ENCODE results near the gene FMO3.
A peak's percentile ranks its signal among the peaks of the same experiment; 100 is the strongest.

FMO3 gene

GRCh38 chr1:171141688-171142415 lies 51.1 kb downstream of the FMO3 start:
- TF ChIP-seq, protein P1, sequence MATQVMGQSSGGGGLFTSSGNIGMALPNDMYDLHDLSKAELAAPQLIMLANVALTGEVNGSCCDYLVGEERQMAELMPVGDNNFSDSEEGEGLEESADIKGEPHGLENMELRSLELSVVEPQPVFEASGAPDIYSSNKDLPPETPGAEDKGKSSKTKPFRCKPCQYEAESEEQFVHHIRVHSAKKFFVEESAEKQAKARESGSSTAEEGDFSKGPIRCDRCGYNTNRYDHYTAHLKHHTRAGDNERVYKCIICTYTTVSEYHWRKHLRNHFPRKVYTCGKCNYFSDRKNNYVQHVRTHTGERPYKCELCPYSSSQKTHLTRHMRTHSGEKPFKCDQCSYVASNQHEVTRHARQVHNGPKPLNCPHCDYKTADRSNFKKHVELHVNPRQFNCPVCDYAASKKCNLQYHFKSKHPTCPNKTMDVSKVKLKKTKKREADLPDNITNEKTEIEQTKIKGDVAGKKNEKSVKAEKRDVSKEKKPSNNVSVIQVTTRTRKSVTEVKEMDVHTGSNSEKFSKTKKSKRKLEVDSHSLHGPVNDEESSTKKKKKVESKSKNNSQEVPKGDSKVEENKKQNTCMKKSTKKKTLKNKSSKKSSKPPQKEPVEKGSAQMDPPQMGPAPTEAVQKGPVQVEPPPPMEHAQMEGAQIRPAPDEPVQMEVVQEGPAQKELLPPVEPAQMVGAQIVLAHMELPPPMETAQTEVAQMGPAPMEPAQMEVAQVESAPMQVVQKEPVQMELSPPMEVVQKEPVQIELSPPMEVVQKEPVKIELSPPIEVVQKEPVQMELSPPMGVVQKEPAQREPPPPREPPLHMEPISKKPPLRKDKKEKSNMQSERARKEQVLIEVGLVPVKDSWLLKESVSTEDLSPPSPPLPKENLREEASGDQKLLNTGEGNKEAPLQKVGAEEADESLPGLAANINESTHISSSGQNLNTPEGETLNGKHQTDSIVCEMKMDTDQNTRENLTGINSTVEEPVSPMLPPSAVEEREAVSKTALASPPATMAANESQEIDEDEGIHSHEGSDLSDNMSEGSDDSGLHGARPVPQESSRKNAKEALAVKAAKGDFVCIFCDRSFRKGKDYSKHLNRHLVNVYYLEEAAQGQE (IDR thresholded peaks at IDR 0.05; ENCODE audit: insufficient read depth in 1 of 2, low read depth in 2 of 2, low read length in 2 of 2) = no peak; a peak in 1 of 4 replicates
- TF ChIP-seq SIN3A (IDR thresholded peaks at IDR 0.05; ENCODE audit: borderline replicate concordance, insufficient read depth, low read length) (peak; percentile 44; the same call in 1 of the 2 replicates), FOXP2 (optimal IDR thresholded peaks at IDR 0.05; ENCODE audit: borderline replicate concordance, extremely low read depth, extremely low read length, insufficient read depth) (peak; percentile 45)

DNA sequence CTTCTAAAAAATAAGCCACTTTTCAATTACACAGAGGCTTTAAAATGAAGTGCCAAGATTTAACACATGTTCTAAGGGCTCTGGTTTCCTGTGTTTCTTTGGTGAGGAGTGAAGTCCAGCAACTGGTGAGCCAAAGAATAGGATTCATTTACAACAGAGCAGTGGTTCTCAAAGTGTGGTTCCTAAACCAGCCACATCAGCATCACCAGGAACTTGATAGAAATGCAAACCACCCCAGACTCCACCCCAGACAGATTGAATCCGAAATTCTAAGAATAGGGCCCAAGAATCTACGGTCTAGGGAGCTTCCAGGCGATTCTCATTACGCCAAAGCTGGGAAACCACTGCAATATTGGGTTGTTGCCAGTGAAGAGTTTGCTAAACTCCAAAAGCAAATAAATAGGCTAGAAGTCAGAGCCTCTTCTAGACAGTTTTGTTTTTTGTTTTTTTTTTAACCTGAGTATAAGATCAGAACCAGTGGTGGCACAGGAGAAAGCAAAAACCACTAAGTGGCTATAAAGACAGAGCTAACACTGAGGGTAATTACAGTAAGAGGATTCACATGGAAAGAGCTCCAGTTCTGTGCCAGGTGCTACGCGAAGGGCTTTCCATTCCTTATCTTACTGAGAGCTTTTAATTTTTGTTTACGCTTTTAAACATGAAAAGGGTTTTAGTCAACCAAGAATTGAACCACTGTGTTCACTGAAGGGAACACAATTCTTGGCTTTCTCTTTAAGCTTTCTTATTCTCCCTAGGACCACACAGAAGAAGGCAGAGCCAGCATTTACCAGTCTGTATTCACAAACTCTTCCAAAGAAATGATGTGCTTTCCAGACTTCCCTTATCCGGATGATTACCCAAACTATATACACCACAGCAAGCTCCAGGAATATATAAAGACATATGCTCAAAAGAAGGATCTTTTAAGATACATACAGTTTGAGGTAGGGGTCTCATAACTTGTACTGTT lies 52.0 kb downstream of the FMO3 start:
- TF ChIP-seq, protein P1 (IDR thresholded peaks at IDR 0.05; ENCODE audit: insufficient read depth in 1 of 2, low read depth in 2 of 2, low read length in 2 of 2) = no peak
- TF ChIP-seq SIN3A (IDR thresholded peaks at IDR 0.05; ENCODE audit: borderline replicate concordance, insufficient read depth, low read length) = no peak
- TF ChIP-seq POLR2AphosphoS5 (IDR thresholded peaks at IDR 0.05; ENCODE audit: low read depth, low read length) = no peak
- no peak for TF ChIP-seq TAF1 (IDR thresholded peaks at IDR 0.05; ENCODE audit: borderline replicate concordance, insufficient read depth, low read length)
- no peak for TF ChIP-seq FOXP2 (optimal IDR thresholded peaks at IDR 0.05; ENCODE audit: borderline replicate concordance, extremely low read depth, extremely low read length, insufficient read depth)

- TF ChIP-seq TAF1 (IDR thresholded peaks at IDR 0.05; ENCODE audit: borderline replicate concordance, insufficient read depth, low read length) = no peak
- TF ChIP-seq FOXP2 (optimal IDR thresholded peaks at IDR 0.05; ENCODE audit: borderline replicate concordance, extremely low read depth, extremely low read length, insufficient read depth) = no peak
- no peak for TF ChIP-seq SIN3A (IDR thresholded peaks at IDR 0.05; ENCODE audit: borderline replicate concordance, insufficient read depth, low read length)
- no peak for TF ChIP-seq POLR2AphosphoS5 (IDR thresholded peaks at IDR 0.05; ENCODE audit: low read depth, low read length)
- TF ChIP-seq, protein P1 (IDR thresholded peaks at IDR 0.05; ENCODE audit: insufficient read depth in 1 of 2, low read depth in 2 of 2, low read length in 2 of 2) = no peak
These were observed 59.5 kb downstream of the FMO3 start for GRCh38 chr1:171150156-171150555.

GRCh38 chr1:171152549-171152948 lies 61.8 kb downstream of the FMO3 start:
- TF ChIP-seq TAF1 (IDR thresholded peaks at IDR 0.05; ENCODE audit: borderline replicate concordance, insufficient read depth, low read length) = no peak
- TF ChIP-seq POLR2AphosphoS5 (IDR thresholded peaks at IDR 0.05; ENCODE audit: low read depth, low read length) = no peak

DNA sequence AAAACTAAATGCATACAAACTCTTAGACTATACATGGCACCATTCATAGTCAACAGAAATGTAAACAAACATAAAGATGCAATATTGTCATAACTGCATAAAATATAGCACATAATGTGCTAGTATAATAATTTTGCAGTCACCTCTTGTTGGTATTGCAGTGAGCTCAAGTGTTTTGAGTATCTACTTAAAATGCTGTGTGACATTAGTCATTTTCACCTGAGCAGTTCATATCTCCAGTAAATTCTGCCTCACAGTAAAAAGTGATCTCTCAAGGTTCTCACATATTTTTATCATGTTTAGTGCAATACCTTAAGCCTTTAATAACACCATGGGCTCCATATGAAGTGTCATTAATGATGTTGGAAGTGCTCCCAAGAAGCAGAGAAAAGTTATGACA lies 64.8 kb downstream of the FMO3 start:
- TF ChIP-seq, protein P1 (IDR thresholded peaks at IDR 0.05; ENCODE audit: insufficient read depth in 1 of 2, low read depth in 2 of 2, low read length in 2 of 2) = no peak
- no peak for TF ChIP-seq TAF1 (IDR thresholded peaks at IDR 0.05; ENCODE audit: borderline replicate concordance, insufficient read depth, low read length)
- no peak for TF ChIP-seq POLR2AphosphoS5 (IDR thresholded peaks at IDR 0.05; ENCODE audit: low read depth, low read length)
- TF ChIP-seq SIN3A (IDR thresholded peaks at IDR 0.05; ENCODE audit: borderline replicate concordance, insufficient read depth, low read length) = no peak
- TF ChIP-seq FOXP2 (optimal IDR thresholded peaks at IDR 0.05; ENCODE audit: borderline replicate concordance, extremely low read depth, extremely low read length, insufficient read depth) = no peak
